ENCODE results near the gene BAZ1A. TPM values are rescaled to one million over a fixed set of nuclear protein-coding genes. Genes with fewer than 3 reads are reported as not detected.
"Not testable (repeated sequence)": the region's sequence is repeated elsewhere in the genome, so short reads cannot be mapped to it uniquely, and the experiment has no call there.

The BAZ1A gene
- total and polyA plus RNA-seq, 7 experiments from 2014 or later, result 10.3 to 62.5 (median 49.8) TPM

- Histone ChIP-seq H3K27me3 (ENCODE audit: control insufficient read depth in 2 of 2, insufficient read depth in 2 of 2, low read length in 2 of 2) (no peaks in the 10 kb centered on the region), H3K4me1 (ENCODE audit: control insufficient read depth in 2 of 2, insufficient read depth in 2 of 2, low read length in 2 of 2) (no peaks in the 10 kb centered on the region), H3K9me3 (ENCODE audit: control insufficient read depth in 2 of 3, low read length in 3 of 3) (no peaks in the 10 kb centered on the region), H3K36me3 (ENCODE audit: control insufficient read depth in 2 of 3, insufficient read depth in 3 of 3, low read length in 3 of 3) (peaks cover 0 to 7% (median 0%) of the 10 kb centered on the region in 3 experiments), H3K27ac (ENCODE audit: low read depth, low read length) (no peak overlapping the region), H3K4me3 (ENCODE audit: low read length) (no peak overlapping the region)
- intact Hi-C loops (cut with micrococcal nuclease), result no loop called here
- Mint-ChIP-seq H3K36me3 (peaks cover 0 to 10% (median 9%) of the 10 kb centered on the region in 5 donors), H3K27ac (no peak overlapping the region), H3K9me3 (no peaks in the 10 kb centered on the region), H3K4me3 (no peak overlapping the region), H3K4me1 (no peaks in the 10 kb centered on the region), H3K27me3 (no peaks in the 10 kb centered on the region)
- ATAC-seq (no peak), DNase-seq (no peak)
- ChIA-PET POLR2A (no interaction called here), CTCF (interaction anchor here (0.6 kb wide), 1 partner anchor 161 kb away, joined by 3 read pairs; no protein-coding TSS in a partner anchor)
Measured at GRCh38 chr14:34749408-34749807, 125.8 kb downstream of the BAZ1A start.

GRCh38 chr14:34742270-34743115 lies 132.7 kb downstream of the BAZ1A start:
- CTCF ChIA-PET, result no interaction called here
- Mint-ChIP-seq H3K4me1 (peaks cover 0 to 23% (median 16%) of the 10 kb centered on the region in 7 donors), H3K27ac (peak overlapping the region in 2 of 9 donors; percentile 13 to 22), H3K9me3 (peaks cover 0 to 3% (median 0%) of the 10 kb centered on the region in 11 donors), H3K4me3 (peak overlapping the region in 2 of 10 donors; percentile 17 to 23), H3K27me3 (peaks cover 0 to 11% (median 0%) of the 10 kb centered on the region in 5 donors), H3K36me3 (peaks cover 0 to 9% (median 2%) of the 10 kb centered on the region in 5 donors)
- POLR2A ChIA-PET, result interaction anchor here (0.7 kb wide), 1 partner anchor 35 kb away, joined by 3 read pairs; no protein-coding TSS in a partner anchor
- Histone ChIP-seq H3K36me3 (ENCODE audit: control insufficient read depth in 2 of 3, insufficient read depth in 3 of 3, low read length in 3 of 3) (no peaks in the 10 kb centered on the region), H3K4me1 (ENCODE audit: control insufficient read depth in 2 of 2, insufficient read depth in 2 of 2, low read length in 2 of 2) (peaks cover 0 to 5% of the 10 kb centered on the region in 2 donors), H3K27me3 (ENCODE audit: control insufficient read depth in 2 of 2, insufficient read depth in 2 of 2, low read length in 2 of 2) (no peaks in the 10 kb centered on the region), H3K4me3 (ENCODE audit: low read length) (no peak overlapping the region), H3K9me3 (ENCODE audit: control insufficient read depth in 2 of 3, low read length in 3 of 3) (no peaks in the 10 kb centered on the region), H3K27ac (ENCODE audit: low read depth, low read length) (no peak overlapping the region)
- ATAC-seq (no peak), DNase-seq (no peak)
- intact Hi-C loops (cut with micrococcal nuclease), result no loop called here

GRCh38 chr14:34741840-34742239 lies 133.3 kb downstream of the BAZ1A start:
- peaks cover 0 to 16% (median 0%) of the 10 kb centered on the region in 5 donors for H3K27me3 Mint-ChIP-seq
- POLR2A ChIA-PET, result interaction anchor here (0.7 kb wide), 2 partner anchors 26 to 34 kb away, joined by 3 to 4 read pairs; no protein-coding TSS in a partner anchor
- Histone ChIP-seq H3K27me3 (ENCODE audit: control insufficient read depth in 2 of 2, insufficient read depth in 2 of 2, low read length in 2 of 2) (no peaks in the 10 kb centered on the region), H3K9me3 (ENCODE audit: control insufficient read depth in 2 of 3, low read length in 3 of 3) (no peaks in the 10 kb centered on the region), H3K36me3 (ENCODE audit: control insufficient read depth in 2 of 3, insufficient read depth in 3 of 3, low read length in 3 of 3) (no peaks in the 10 kb centered on the region), H3K27ac (ENCODE audit: low read depth, low read length) (no peak overlapping the region), H3K4me1 (ENCODE audit: control insufficient read depth in 2 of 2, insufficient read depth in 2 of 2, low read length in 2 of 2) (peaks cover 0 to 5% of the 10 kb centered on the region in 2 donors), H3K4me3 (ENCODE audit: low read length) (no peak overlapping the region)
- H3K4me1 Mint-ChIP-seq, result peaks cover 0 to 23% (median 16%) of the 10 kb centered on the region in 7 donors
- intact Hi-C loops (cut with micrococcal nuclease), result no loop called here
- H3K4me3 Mint-ChIP-seq, result peak overlapping the region in 5 of 10 donors; percentile 0 to 46 (median 30)
- H3K36me3 Mint-ChIP-seq, result peaks cover 0 to 9% (median 2%) of the 10 kb centered on the region in 5 donors
- ATAC-seq (peak; percentile 55), DNase-seq (peak in 4 of 9 donors; percentile 4 to 25 (median 6))
- peaks cover 0 to 3% (median 0%) of the 10 kb centered on the region in 11 donors for H3K9me3 Mint-ChIP-seq
- H3K27ac Mint-ChIP-seq, result peak overlapping the region in 1 of 9 donors; percentile 13
- CTCF ChIA-PET, result interaction anchor here (0.7 kb wide), 1 partner anchor 190 kb away, joined by 3 read pairs; no protein-coding TSS in a partner anchor

GRCh38 chr14:34740139-34740538 lies 135.0 kb downstream of the BAZ1A start:
- H3K4me3 Mint-ChIP-seq; H3K27me3 ChIP-seq (ENCODE audit: control insufficient read depth in 2 of 2, insufficient read depth in 2 of 2, low read length in 2 of 2); H3K9me3 ChIP-seq (ENCODE audit: control insufficient read depth in 2 of 3, low read length in 3 of 3); H3K4me3 ChIP-seq (ENCODE audit: low read length); intact Hi-C loops (cut with micrococcal nuclease); H3K27ac ChIP-seq (ENCODE audit: low read depth, low read length); DNase-seq; CTCF ChIA-PET; ATAC-seq; POLR2A ChIA-PET; H3K36me3 Mint-ChIP-seq; H3K36me3 ChIP-seq (ENCODE audit: control insufficient read depth in 2 of 3, insufficient read depth in 3 of 3, low read length in 3 of 3); H3K4me1 ChIP-seq (ENCODE audit: control insufficient read depth in 2 of 2, insufficient read depth in 2 of 2, low read length in 2 of 2); H3K9me3 Mint-ChIP-seq; H3K27ac Mint-ChIP-seq: not testable (repeated sequence)
- Mint-ChIP-seq H3K27me3 (peaks cover 0 to 16% (median 0%) of the 10 kb centered on the region in 5 donors), H3K4me1 (peaks cover 0 to 23% (median 16%) of the 10 kb centered on the region in 7 donors)

GRCh38 chr14:34737079-34737478 lies 138.1 kb downstream of the BAZ1A start:
- H3K36me3 Mint-ChIP-seq; ATAC-seq; DNase-seq; H3K9me3 Mint-ChIP-seq; H3K27me3 ChIP-seq (ENCODE audit: control insufficient read depth in 2 of 2, insufficient read depth in 2 of 2, low read length in 2 of 2); H3K27ac Mint-ChIP-seq; H3K4me1 ChIP-seq (ENCODE audit: control insufficient read depth in 2 of 2, insufficient read depth in 2 of 2, low read length in 2 of 2); H3K27ac ChIP-seq (ENCODE audit: low read depth, low read length); H3K4me3 Mint-ChIP-seq; H3K9me3 ChIP-seq (ENCODE audit: control insufficient read depth in 2 of 3, low read length in 3 of 3); CTCF ChIA-PET; H3K36me3 ChIP-seq (ENCODE audit: control insufficient read depth in 2 of 3, insufficient read depth in 3 of 3, low read length in 3 of 3); H3K4me3 ChIP-seq (ENCODE audit: low read length); intact Hi-C loops (cut with micrococcal nuclease); H3K4me1 Mint-ChIP-seq; POLR2A ChIA-PET: not testable (repeated sequence)
- peaks cover 0 to 19% (median 3%) of the 10 kb centered on the region in 5 donors for H3K27me3 Mint-ChIP-seq

GRCh38 chr14:34733245-34733644 lies 141.9 kb downstream of the BAZ1A start:
- ChIA-PET CTCF (interaction anchor here (0.8 to 1.4 kb wide), 2 partner anchors 11 to 12 kb away, joined by 3 to 4 read pairs; no protein-coding TSS in a partner anchor), POLR2A (no interaction called here)
- DNase-seq, result no peak
- Mint-ChIP-seq H3K4me1 (no peaks in the 10 kb centered on the region), H3K36me3 (no peaks in the 10 kb centered on the region), H3K4me3 (no peak overlapping the region), H3K27ac (no peak overlapping the region), H3K27me3 (peaks cover 0 to 19% (median 3%) of the 10 kb centered on the region in 5 donors), H3K9me3 (peaks cover 0 to 5% (median 0%) of the 10 kb centered on the region in 11 donors)
- no peaks in the 10 kb centered on the region for H3K9me3 ChIP-seq (ENCODE audit: control insufficient read depth in 2 of 3, low read length in 3 of 3)
- H3K4me1 ChIP-seq (ENCODE audit: control insufficient read depth in 2 of 2, insufficient read depth in 2 of 2, low read length in 2 of 2), result no peaks in the 10 kb centered on the region
- H3K36me3 ChIP-seq (ENCODE audit: control insufficient read depth in 2 of 3, insufficient read depth in 3 of 3, low read length in 3 of 3), result no peaks in the 10 kb centered on the region
- no peak overlapping the region for H3K27ac ChIP-seq (ENCODE audit: low read depth, low read length)
- no peak overlapping the region for H3K4me3 ChIP-seq (ENCODE audit: low read length)
- intact Hi-C loops (cut with micrococcal nuclease), result no loop called here
- no peak for ATAC-seq
- no peaks in the 10 kb centered on the region for H3K27me3 ChIP-seq (ENCODE audit: control insufficient read depth in 2 of 2, insufficient read depth in 2 of 2, low read length in 2 of 2)

Measured in naive thymus-derived CD4-positive, alpha-beta T cell (primary cell).